ENCODE results near the gene NCLN. TPM values are rescaled to one million over a fixed set of nuclear protein-coding genes. Genes with fewer than 3 reads are reported as not detected.

Gene NCLN
- total RNA-seq, 1 donor from 2014 or later = 54.6 TPM

- Mint-ChIP-seq H3K4me3 (ENCODE audit: low read depth) (peak overlapping the region; percentile 83), H3K9me3 (ENCODE audit: low read depth) (no peaks in the 10 kb centered on the region), H3K36me3 (ENCODE audit: insufficient read depth) (no peaks in the 10 kb centered on the region), H3K27ac (no peak overlapping the region), H3K27me3 (no peaks in the 10 kb centered on the region), H3K4me1 (ENCODE audit: low read depth) (peaks cover 15% of the 10 kb centered on the region)
- TF ChIP-seq CTCF (IDR thresholded peaks at IDR 0.05; ENCODE audit: unreplicated experiment) = no peak
- no peak for DNase-seq (ENCODE audit: low spot score, unreplicated experiment)
Observed at GRCh38 chr19:3187662-3188511, 2.2 kb downstream of the NCLN start.

- Mint-ChIP-seq H3K27me3 (no peaks in the 10 kb centered on the region), H3K27ac (no peak overlapping the region), H3K4me1 (ENCODE audit: low read depth) (peaks cover 15% of the 10 kb centered on the region), H3K36me3 (ENCODE audit: insufficient read depth) (peaks cover 3% of the 10 kb centered on the region), H3K4me3 (ENCODE audit: low read depth) (peak overlapping the region; percentile 52), H3K9me3 (ENCODE audit: low read depth) (no peaks in the 10 kb centered on the region)
- no peak for DNase-seq (ENCODE audit: low spot score, unreplicated experiment)
- TF ChIP-seq CTCF (IDR thresholded peaks at IDR 0.05; ENCODE audit: unreplicated experiment) = no peak
Observed at GRCh38 chr19:3188627-3189596, 3.2 kb downstream of the NCLN start.

GRCh38 chr19:3189702-3190469 is 4.2 kb downstream of the NCLN start:
- TF ChIP-seq CTCF (IDR thresholded peaks at IDR 0.05; ENCODE audit: unreplicated experiment) = no peak
- no peak overlapping the region for H3K4me3 Mint-ChIP-seq (ENCODE audit: low read depth)
- no peak overlapping the region for H3K27ac Mint-ChIP-seq
- peaks cover 7% of the 10 kb centered on the region for H3K36me3 Mint-ChIP-seq (ENCODE audit: insufficient read depth)
- peaks cover 13% of the 10 kb centered on the region for H3K4me1 Mint-ChIP-seq (ENCODE audit: low read depth)
- no peaks in the 10 kb centered on the region for H3K9me3 Mint-ChIP-seq (ENCODE audit: low read depth)
- no peak for DNase-seq (ENCODE audit: low spot score, unreplicated experiment)
- H3K27me3 Mint-ChIP-seq = no peaks in the 10 kb centered on the region

- H3K4me1 Mint-ChIP-seq (ENCODE audit: low read depth) = peaks cover 11% of the 10 kb centered on the region
- H3K36me3 Mint-ChIP-seq (ENCODE audit: insufficient read depth) = peaks cover 7% of the 10 kb centered on the region
- H3K9me3 Mint-ChIP-seq (ENCODE audit: low read depth) = no peaks in the 10 kb centered on the region
- H3K4me3 Mint-ChIP-seq (ENCODE audit: low read depth) = no peak overlapping the region
- no peak for DNase-seq (ENCODE audit: low spot score, unreplicated experiment)
- no peak for TF ChIP-seq CTCF (IDR thresholded peaks at IDR 0.05; ENCODE audit: unreplicated experiment)
- no peak overlapping the region for H3K27ac Mint-ChIP-seq
- no peaks in the 10 kb centered on the region for H3K27me3 Mint-ChIP-seq
Observed at GRCh38 chr19:3190470-3190770, 4.7 kb downstream of the NCLN start.

Data from progenitor cell of endocrine pancreas (in vitro differentiated cells).